RWPE2 (cell line): ENCODE measurements around the gene PTGS2.
"Not testable (repeated sequence)": the region's sequence is repeated elsewhere in the genome, so short reads cannot be mapped to it uniquely, and the experiment has no call there.

Experiments used
- ATAC-seq: fragments of 200-7000 bp; cut with Tn5 transposase; 3 replicates; pipeline ENCODE4 v1.9.1; 2021; ENCODE audit warnings: low read depth
- DNase-seq: peaks from one replicate; pipeline ENCODE4 v3.0.0-alpha.2; 2020; ENCODE audit warnings: low spot score
- H3K27ac ChIP-seq: fragments of 450-650 bp; 2 replicates; pipeline ENCODE4 v1.5.1; 2017; ENCODE audit warnings: mild to moderate bottlenecking; ENCODE audit not compliant: poor library complexity, severe bottlenecking
- H3K27me3 ChIP-seq: fragments of 250-450 bp; sonication (Bioruptor Pico); 2 replicates; pipeline ENCODE4 v1.5.1; 2021; ENCODE audit warnings: mild to moderate bottlenecking, moderate library complexity; ENCODE audit not compliant: insufficient read depth, poor library complexity, severe bottlenecking
- H3K36me3 ChIP-seq: fragments of 250-450 bp; sonication (Bioruptor Pico); 2 replicates; pipeline ENCODE4 v1.5.1; 2020; ENCODE audit warnings: low read depth, mild to moderate bottlenecking, moderate library complexity
- H3K4me1 ChIP-seq: fragments of 250-450 bp; sonication (Bioruptor Pico); 2 replicates; pipeline ENCODE4 v1.5.1; 2021; ENCODE audit warnings: mild to moderate bottlenecking, moderate library complexity; ENCODE audit not compliant: insufficient read depth, poor library complexity, severe bottlenecking
- H3K4me3 ChIP-seq: fragments of 250-450 bp; sonication (Bioruptor Pico); 2 replicates; pipeline ENCODE4 v1.5.1; 2021; ENCODE audit warnings: mild to moderate bottlenecking, moderate library complexity; ENCODE audit not compliant: severe bottlenecking
- H3K9me3 ChIP-seq: fragments of 250-450 bp; sonication (Bioruptor Pico); 2 replicates; pipeline ENCODE4 v1.5.1; 2021; ENCODE audit warnings: mild to moderate bottlenecking, moderate library complexity; ENCODE audit not compliant: severe bottlenecking
- CTCF ChIP-seq: fragments of 450-650 bp; IDR thresholded peaks from one replicate; pipeline ENCODE4 v1.5.1; 2017; ENCODE audit warnings: mild to moderate bottlenecking, moderate library complexity; ENCODE audit not compliant: poor library complexity, severe bottlenecking

The PTGS2 gene

DNA sequence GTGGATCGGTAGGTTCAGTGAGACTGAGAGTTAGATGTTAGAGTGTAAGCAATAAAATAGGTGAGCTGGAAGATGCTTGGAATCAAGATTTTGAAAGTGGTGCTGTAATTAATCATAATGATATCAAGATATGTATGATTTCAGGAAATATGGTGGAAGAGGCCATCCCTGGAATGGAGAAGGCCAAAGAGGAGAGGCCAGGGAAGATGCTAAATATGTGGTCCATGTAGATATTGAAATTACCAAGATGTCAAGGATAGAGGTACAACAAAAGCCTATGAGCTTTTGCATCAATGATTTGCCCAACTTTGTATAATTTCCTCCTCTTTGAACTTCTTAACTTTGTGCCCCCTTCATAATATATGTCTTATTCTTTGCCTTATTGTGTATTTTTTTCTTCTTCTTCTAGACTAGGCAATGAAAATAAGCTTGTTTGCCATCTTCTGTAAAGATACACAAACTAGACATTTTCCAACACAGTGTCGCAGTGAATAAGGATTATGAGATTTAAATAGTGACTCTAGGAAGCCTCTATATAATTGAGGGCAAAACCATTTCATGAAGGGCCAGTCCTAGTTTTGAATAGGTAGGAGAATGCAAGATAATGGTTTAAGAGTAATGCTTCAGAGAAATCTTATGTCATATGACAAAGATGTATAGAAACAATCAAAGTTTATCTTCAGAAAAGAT lies 8.9 kb downstream of the PTGS2 start:
- Histone ChIP-seq H3K36me3 (peaks cover 45% of the 10 kb centered on the region), H3K27me3 (no peaks in the 10 kb centered on the region), H3K4me1 (no peaks in the 10 kb centered on the region), H3K27ac (no peak overlapping the region), H3K4me3 (no peak overlapping the region), H3K9me3 (no peaks in the 10 kb centered on the region)
- DNase-seq: no peak
- no peak for TF ChIP-seq CTCF
- peak; percentile 33; the same call in 2 of the 3 replicates for ATAC-seq

- Histone ChIP-seq H3K27me3 (no peaks in the 10 kb centered on the region), H3K9me3 (no peaks in the 10 kb centered on the region), H3K4me1 (no peaks in the 10 kb centered on the region), H3K4me3 (no peak overlapping the region), H3K36me3 (peaks cover 37% of the 10 kb centered on the region), H3K27ac (no peak overlapping the region)
- TF ChIP-seq CTCF: no peak
- DNase-seq (no peak), ATAC-seq (peak; percentile 32)
These were observed 9.7 kb downstream of the PTGS2 start for GRCh38 chr1:186670297-186671135.

GRCh38 chr1:186669784-186670183 lies 10.4 kb downstream of the PTGS2 start:
- ATAC-seq, H3K4me3 ChIP-seq, H3K4me1 ChIP-seq, H3K27ac ChIP-seq, DNase-seq, H3K27me3 ChIP-seq, H3K9me3 ChIP-seq: not testable (repeated sequence)
- H3K36me3 ChIP-seq: peaks cover 30% of the 10 kb centered on the region

- not testable (repeated sequence) for H3K27me3 ChIP-seq, DNase-seq, ATAC-seq, H3K9me3 ChIP-seq, H3K27ac ChIP-seq, H3K4me3 ChIP-seq, H3K36me3 ChIP-seq
- peaks cover 15% of the 10 kb centered on the region for H3K4me1 ChIP-seq
These were observed 16.0 kb downstream of the PTGS2 start for GRCh38 chr1:186664217-186664616.

GRCh38 chr1:186662752-186663151 lies 17.5 kb downstream of the PTGS2 start:
- DNase-seq: no peak
- ATAC-seq: peak; percentile 87

More at GRCh38 chr1:186662752-186663151, 17.5 kb downstream of the PTGS2 start:
- Histone ChIP-seq H3K9me3 (no peaks in the 10 kb centered on the region), H3K4me3 (no peak overlapping the region), H3K27ac (peak overlapping the region; percentile 61), H3K36me3 (no peaks in the 10 kb centered on the region), H3K4me1 (peaks cover 27% of the 10 kb centered on the region), H3K27me3 (no peaks in the 10 kb centered on the region)
- no peak for TF ChIP-seq CTCF
